ENCODE data around the gene SPC25.

DNA sequence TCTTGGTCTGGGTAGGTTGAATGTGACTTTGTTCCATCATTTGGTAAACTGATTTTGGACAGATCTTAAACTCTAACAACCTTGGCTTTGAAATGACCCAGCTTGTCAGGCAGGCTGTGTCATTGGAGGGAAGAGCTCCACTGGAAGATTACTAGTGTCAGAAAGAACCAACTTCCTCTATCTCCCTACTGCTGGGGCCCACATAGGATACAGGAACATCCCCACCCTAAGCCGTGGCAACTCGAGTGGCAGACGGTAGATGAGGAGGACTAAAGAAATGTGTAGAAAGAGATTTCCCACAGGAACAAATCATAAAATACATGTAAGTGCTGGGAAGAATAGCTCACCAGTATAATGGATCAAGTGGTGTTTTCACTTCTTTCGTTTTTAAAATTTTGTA lies 6.6 kb upstream of the SPC25 start:
- no peak for TF ChIP-seq EZH2 (IDR thresholded peaks at IDR 0.05; ENCODE audit: borderline replicate concordance, low read depth, low read length, severe bottlenecking)
- TF ChIP-seq, protein P1, sequence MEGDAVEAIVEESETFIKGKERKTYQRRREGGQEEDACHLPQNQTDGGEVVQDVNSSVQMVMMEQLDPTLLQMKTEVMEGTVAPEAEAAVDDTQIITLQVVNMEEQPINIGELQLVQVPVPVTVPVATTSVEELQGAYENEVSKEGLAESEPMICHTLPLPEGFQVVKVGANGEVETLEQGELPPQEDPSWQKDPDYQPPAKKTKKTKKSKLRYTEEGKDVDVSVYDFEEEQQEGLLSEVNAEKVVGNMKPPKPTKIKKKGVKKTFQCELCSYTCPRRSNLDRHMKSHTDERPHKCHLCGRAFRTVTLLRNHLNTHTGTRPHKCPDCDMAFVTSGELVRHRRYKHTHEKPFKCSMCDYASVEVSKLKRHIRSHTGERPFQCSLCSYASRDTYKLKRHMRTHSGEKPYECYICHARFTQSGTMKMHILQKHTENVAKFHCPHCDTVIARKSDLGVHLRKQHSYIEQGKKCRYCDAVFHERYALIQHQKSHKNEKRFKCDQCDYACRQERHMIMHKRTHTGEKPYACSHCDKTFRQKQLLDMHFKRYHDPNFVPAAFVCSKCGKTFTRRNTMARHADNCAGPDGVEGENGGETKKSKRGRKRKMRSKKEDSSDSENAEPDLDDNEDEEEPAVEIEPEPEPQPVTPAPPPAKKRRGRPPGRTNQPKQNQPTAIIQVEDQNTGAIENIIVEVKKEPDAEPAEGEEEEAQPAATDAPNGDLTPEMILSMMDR (IDR thresholded peaks at IDR 0.05; ENCODE audit: borderline replicate concordance, extremely low read depth, low read length, poor library complexity, severe bottlenecking), result no peak

Measured in DND-41 (cell line).